ENCODE results near the gene ALDH1L2.

Gene ALDH1L2

DNA sequence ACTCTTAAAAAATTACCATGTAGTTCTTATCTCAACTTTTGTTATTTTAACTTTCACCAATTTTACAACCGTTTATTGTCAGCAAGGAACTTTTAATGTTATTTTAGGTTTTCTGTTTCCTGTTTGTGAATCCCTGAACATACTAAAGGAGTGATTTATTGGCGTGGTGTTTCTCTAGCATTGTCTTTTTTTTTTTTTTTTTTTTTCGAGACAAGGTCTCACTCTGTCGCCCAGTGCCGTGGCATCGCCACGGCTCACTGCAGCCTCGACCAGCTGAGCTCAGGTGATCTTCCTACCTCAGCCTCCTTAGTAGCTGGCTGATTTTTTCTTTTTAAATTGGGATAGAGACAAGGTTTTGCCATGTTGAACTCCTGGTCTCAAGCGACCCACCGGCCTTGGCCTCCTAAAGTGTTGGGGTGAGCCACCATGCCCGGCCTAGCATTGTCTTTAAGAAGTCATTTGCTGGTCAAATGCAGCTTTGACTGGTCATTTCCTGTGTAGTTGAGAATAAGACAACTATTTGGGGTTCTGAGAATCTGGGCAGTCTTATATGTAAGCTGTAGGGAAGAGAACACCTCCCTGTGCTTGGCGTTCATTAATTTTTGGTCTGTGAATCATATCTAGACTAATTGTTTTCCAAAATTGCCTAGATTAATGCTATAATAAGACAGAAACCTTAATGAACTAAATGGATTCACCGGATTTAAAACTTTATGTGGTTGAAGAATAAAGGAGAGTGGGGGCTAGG is 25.4 kb upstream of the ALDH1L2 start:
- Histone ChIP-seq H3K36me3 (no peaks in the 10 kb centered on the region), H3K4me3 (ENCODE audit: low read depth, low read length) (no peak overlapping the region), H3K27me3 (ENCODE audit: insufficient read depth, low read depth, severe bottlenecking) (peaks cover 15% of the 10 kb centered on the region), H3K9me3 (ENCODE audit: severe bottlenecking) (no peaks in the 10 kb centered on the region), H3K27ac (no peak overlapping the region)
- TF ChIP-seq CTCF (IDR thresholded peaks at IDR 0.05; ENCODE audit: low read depth, low read length) = no peak
- no peak for DNase-seq

- H3K27ac ChIP-seq = peak within 1 kb of the TSS; percentile 61
These were observed 23.5 kb upstream of the ALDH1L2 start, which contains the start of gene WASHC4 for GRCh38 chr12:105107494-105108371. Gene WASHC4, plus strand, starts transcription at chr12:105107731. Its CDS starts 70 bp downstream, at chr12:105107801.

DNA sequence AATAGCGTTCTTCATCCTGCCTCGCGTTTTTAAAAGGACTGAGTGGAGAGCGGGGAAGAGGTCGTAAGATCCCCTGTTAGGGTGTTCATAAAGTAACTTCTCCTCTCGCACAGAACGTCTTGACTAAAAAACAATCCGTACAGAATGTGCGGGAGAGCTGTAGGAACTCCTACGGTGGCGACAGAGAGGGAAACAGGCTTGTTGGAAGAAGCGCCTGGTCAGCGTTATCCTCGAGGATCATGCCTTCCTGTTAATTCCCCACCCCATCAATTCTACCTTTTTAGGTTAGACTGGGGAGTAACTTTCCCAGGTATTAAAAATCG is 22.9 kb upstream of the ALDH1L2 start:
- Histone ChIP-seq H3K4me3 (ENCODE audit: low read depth, low read length) (peak overlapping the region; percentile 86), H3K27ac (no peak overlapping the region), H3K9me3 (ENCODE audit: severe bottlenecking) (no peaks in the 10 kb centered on the region), H3K36me3 (no peaks in the 10 kb centered on the region), H3K27me3 (ENCODE audit: insufficient read depth, low read depth, severe bottlenecking) (peaks cover 24% of the 10 kb centered on the region)
- DNase-seq = no peak
- TF ChIP-seq CTCF (IDR thresholded peaks at IDR 0.05; ENCODE audit: low read depth, low read length) = no peak

More at GRCh38 chr12:105107494-105108371, 23.5 kb upstream of the ALDH1L2 start, which contains the start of gene WASHC4:
- H3K4me3 ChIP-seq (ENCODE audit: low read depth, low read length) = peak within 1 kb of the TSS; percentile 86
- no peak for TF ChIP-seq CTCF (IDR thresholded peaks at IDR 0.05; ENCODE audit: low read depth, low read length)
- DNase-seq = peak; percentile 94
- H3K36me3 ChIP-seq = no peaks in the 10 kb centered on the region
- peaks cover 18% of the 10 kb centered on the region for H3K27me3 ChIP-seq (ENCODE audit: insufficient read depth, low read depth, severe bottlenecking)
- no peaks in the 10 kb centered on the region for H3K9me3 ChIP-seq (ENCODE audit: severe bottlenecking)

GRCh38 chr12:105106621-105107020 is 22.4 kb upstream of the ALDH1L2 start:
- Histone ChIP-seq H3K9me3 (ENCODE audit: severe bottlenecking) (no peaks in the 10 kb centered on the region), H3K27me3 (ENCODE audit: insufficient read depth, low read depth, severe bottlenecking) (peaks cover 29% of the 10 kb centered on the region), H3K4me3 (ENCODE audit: low read depth, low read length) (peak overlapping the region; percentile 86), H3K27ac (no peak overlapping the region), H3K36me3 (no peaks in the 10 kb centered on the region)
- no peak for TF ChIP-seq CTCF (IDR thresholded peaks at IDR 0.05; ENCODE audit: low read depth, low read length)
- DNase-seq = no peak

DNA sequence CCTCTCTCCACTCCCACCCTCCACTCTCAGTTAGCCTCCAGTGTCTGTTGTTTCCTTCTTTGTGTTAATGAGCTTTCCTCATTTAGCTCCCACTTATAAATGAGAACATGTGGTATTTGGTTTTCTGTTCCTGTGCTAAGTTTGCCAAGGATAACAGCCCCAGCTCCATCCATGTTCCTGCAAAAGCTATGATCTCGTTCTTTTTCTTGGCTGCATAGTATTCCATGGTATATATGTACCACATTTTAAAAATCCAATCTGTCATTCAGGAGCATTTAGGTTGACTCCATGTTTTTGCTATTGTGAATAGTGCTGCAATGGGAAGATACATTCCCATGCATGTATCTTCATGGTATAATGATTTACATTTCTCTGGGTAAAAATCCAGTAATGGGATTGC is 20.5 kb upstream of the ALDH1L2 start:
- no peak overlapping the region for H3K4me3 ChIP-seq (ENCODE audit: low read depth, low read length)
- H3K9me3 ChIP-seq (ENCODE audit: severe bottlenecking) = no peaks in the 10 kb centered on the region
- peaks cover 37% of the 10 kb centered on the region for H3K27me3 ChIP-seq (ENCODE audit: insufficient read depth, low read depth, severe bottlenecking)
- H3K27ac ChIP-seq = no peak overlapping the region
- TF ChIP-seq CTCF (IDR thresholded peaks at IDR 0.05; ENCODE audit: low read depth, low read length) = no peak
- DNase-seq = no peak
- H3K36me3 ChIP-seq = no peaks in the 10 kb centered on the region
